OCI-LY7 (cell line): ENCODE measurements around the gene VPS26C. TPM values are rescaled to one million over a fixed set of nuclear protein-coding genes. Genes with fewer than 3 reads are reported as not detected.

ENCODE experiments used
- BruUV-seq: library from RNA; stranded (reverse); fragments of 400-500 nt; replicated peaks from 2 replicates; lab custom pipeline; 2021; lab: Mats Ljungman, UMichigan
- CTCF ChIA-PET: fragments of 300-600 bp; sonication (Branson Sonifier 250); formaldehyde crosslinking; loops from one replicate; lab custom pipeline; 2022; ENCODE audit warnings: antibody characterized with exemption; ENCODE audit not compliant: unreplicated experiment; lab: Charles Lee
- POLR2A ChIA-PET: fragments of 300-600 bp; sonication (Branson Sonifier 250); formaldehyde crosslinking; loops from one replicate; lab custom pipeline; 2022; ENCODE audit warnings: antibody characterized with exemption; lab: Charles Lee
- DNase-seq: peaks from one replicate; pipeline ENCODE4 v3.0.0-alpha.2; 2015; ENCODE audit warnings: low spot score
- H2AFZ ChIP-seq: fragments of 200-600 bp; sonication (generic), shearing (Covaris generic); 2 replicates; pipeline ENCODE4 v1.6.1; 2014; ENCODE audit warnings: mild to moderate bottlenecking, antibody characterized with exemption, low read length, moderate library complexity
- H3K27ac ChIP-seq: fragments of 200-600 bp; sonication (generic); 2 replicates; pipeline ENCODE4 v1.5.1; 2014; ENCODE audit warnings: mixed run types, low read depth, mild to moderate bottlenecking, moderate library complexity, low read length, inconsistent platforms; ENCODE audit not compliant: poor library complexity, severe bottlenecking
- H3K36me3 ChIP-seq: fragments of 200-600 bp; sonication (generic); 2 replicates; pipeline ENCODE4 v1.6.1; 2014; ENCODE audit warnings: mild to moderate bottlenecking, antibody characterized with exemption, low read length, moderate library complexity, mixed read lengths; ENCODE audit not compliant: insufficient read depth
- H3K4me1 ChIP-seq: fragments of 200-600 bp; sonication (generic); 2 replicates; pipeline ENCODE4 v1.5.1; 2014; ENCODE audit warnings: mild to moderate bottlenecking, low read length; ENCODE audit not compliant: insufficient read depth, poor library complexity, severe bottlenecking
- H3K4me2 ChIP-seq: fragments of 200-600 bp; sonication (generic); 2 replicates; pipeline ENCODE4 v1.6.1; 2014; ENCODE audit warnings: mild to moderate bottlenecking, low read length
- H3K4me3 ChIP-seq: fragments of 200-600 bp; sonication (generic); 2 replicates; pipeline ENCODE4 v1.5.1; 2014; ENCODE audit warnings: mild to moderate bottlenecking, low read depth, low read length; ENCODE audit not compliant: poor library complexity, severe bottlenecking
- H3K79me2 ChIP-seq: fragments of 200-600 bp; sonication (generic); 2 replicates; pipeline ENCODE4 v1.6.1; 2016; ENCODE audit warnings: low read depth, mild to moderate bottlenecking, low read length, moderate library complexity, mixed read lengths; ENCODE audit not compliant: insufficient read depth
- H3K9me2 ChIP-seq: fragments of 200-600 bp; sonication (generic); 2 replicates; pipeline ENCODE4 v1.6.1; 2016; ENCODE audit warnings: mild to moderate bottlenecking, low read length, mixed read lengths; ENCODE audit not compliant: insufficient read depth
- H3K9me3 ChIP-seq: fragments of 200-600 bp; sonication (generic); 2 replicates; pipeline ENCODE4 v1.6.1; 2014; ENCODE audit warnings: mild to moderate bottlenecking, mixed run types, low read length, mixed read lengths
- H4K20me1 ChIP-seq: fragments of 200-600 bp; sonication (generic); 2 replicates; pipeline ENCODE4 v1.6.1; 2014; ENCODE audit warnings: mild to moderate bottlenecking, antibody characterized with exemption, low read length, moderate library complexity, mixed read lengths; ENCODE audit not compliant: insufficient read depth
- CTCF ChIP-seq: fragments of 200-600 bp; sonication (generic); conservative IDR thresholded peaks from 2 replicates; pipeline ENCODE4 v1.5.1; 2014; ENCODE audit warnings: mild to moderate bottlenecking, antibody characterized with exemption, low read length, moderate library complexity, mixed read lengths
- EZH2phosphoT487 ChIP-seq: fragments of 200-600 bp; sonication (generic); IDR thresholded peaks from 2 replicates; pipeline ENCODE4 v1.6.1; 2018; ENCODE audit warnings: low read depth, borderline replicate concordance, mild to moderate bottlenecking, mixed run types, antibody characterized with exemption, low read length, moderate library complexity, mixed read lengths
- intact Hi-C: fragments of 100-400 bp; cut with micrococcal nuclease; formaldehyde crosslinking; loops from one replicate; pipeline ENCODE4 v1.10.0; 2022; ENCODE audit not compliant: unreplicated experiment
- total RNA-seq, 2 experiments: library from RNA; depleted of rRNA in 1 of 2; stranded (reverse); fragments of >200 nt in 1 of 2; shearing (Covaris generic) in 1 of 2; gene quantifications; 2 replicates each; pipeline ENCODE4 v1.2.3, GENCODE V29; 2014 to 2022

The VPS26C gene
- total RNA-seq, 2 experiments from 2014 or later: 33.0 to 46.7 TPM

- Histone ChIP-seq H3K36me3 (peaks cover 25% of the 10 kb centered on the region), H3K4me2 (no peak overlapping the region), H3K27ac (no peak overlapping the region), H3K4me1 (peaks cover 26% of the 10 kb centered on the region), H3K79me2 (peaks cover 78% of the 10 kb centered on the region), H2AFZ (no peak overlapping the region), H3K9me3 (no peaks in the 10 kb centered on the region), H4K20me1 (peaks cover 45% of the 10 kb centered on the region; the same call in 1 of the 2 replicates), H3K4me3 (no peak overlapping the region), H3K9me2 (no peaks in the 10 kb centered on the region)
- CTCF ChIA-PET: no interaction called here
- TF ChIP-seq CTCF: no peak
- no peak for TF ChIP-seq EZH2phosphoT487
- POLR2A ChIA-PET: no interaction called here
- no TSS peak for BruUV-seq
- no peak for DNase-seq
- intact Hi-C loops: loop anchor here (10.0 kb wide), 1 partner anchor 749 kb away; no protein-coding TSS in a partner anchor
Measured at GRCh38 chr21:37263827-37264600, 3.1 kb downstream of the VPS26C start.

DNA sequence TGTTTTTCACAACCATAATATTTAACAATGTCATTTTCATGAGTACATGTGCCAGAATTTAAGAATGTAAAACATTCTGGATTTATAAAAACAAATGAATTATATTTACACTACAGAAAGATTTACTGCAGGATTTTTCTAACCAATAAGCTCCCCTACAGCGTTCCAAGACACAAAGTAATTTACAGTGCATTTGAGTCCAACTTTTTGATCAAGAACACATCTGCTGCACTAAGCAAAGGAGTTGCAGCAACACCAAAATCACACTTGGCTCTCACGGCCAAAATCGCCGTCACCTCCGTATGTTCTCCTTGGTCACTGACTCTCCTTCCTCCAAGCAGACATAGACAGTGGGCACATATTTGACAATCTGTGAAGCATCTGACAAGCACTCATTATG is 7.7 kb downstream of the VPS26C start:
- H3K36me3 ChIP-seq: peaks cover 38% of the 10 kb centered on the region
- DNase-seq: no peak
- no peak overlapping the region for H2AFZ ChIP-seq
- intact Hi-C loops: no loop called here
- H3K4me1 ChIP-seq: peaks cover 16% of the 10 kb centered on the region
- TF ChIP-seq EZH2phosphoT487: no peak
- no peak for TF ChIP-seq CTCF
- H3K4me3 ChIP-seq: no peak overlapping the region
- H3K9me3 ChIP-seq: no peaks in the 10 kb centered on the region
- peaks cover 44% of the 10 kb centered on the region; the same call in 1 of the 2 replicates for H4K20me1 ChIP-seq
- no peak overlapping the region for H3K4me2 ChIP-seq
- ChIA-PET CTCF (no interaction called here), POLR2A (interaction anchor here (0.9 to 1.2 kb wide), 2 partner anchors 9 to 282 kb away, joined by 3 to 6 read pairs; no protein-coding TSS in a partner anchor)
- no TSS peak for BruUV-seq
- H3K27ac ChIP-seq: no peak overlapping the region
- no peaks in the 10 kb centered on the region for H3K9me2 ChIP-seq
- H3K79me2 ChIP-seq: peaks cover 63% of the 10 kb centered on the region
